ENCODE measurements around the gene PKP3.
"Not testable (repeated sequence)": the region's sequence is repeated elsewhere in the genome, so short reads cannot be mapped to it uniquely, and the experiment has no call there.

DNA sequence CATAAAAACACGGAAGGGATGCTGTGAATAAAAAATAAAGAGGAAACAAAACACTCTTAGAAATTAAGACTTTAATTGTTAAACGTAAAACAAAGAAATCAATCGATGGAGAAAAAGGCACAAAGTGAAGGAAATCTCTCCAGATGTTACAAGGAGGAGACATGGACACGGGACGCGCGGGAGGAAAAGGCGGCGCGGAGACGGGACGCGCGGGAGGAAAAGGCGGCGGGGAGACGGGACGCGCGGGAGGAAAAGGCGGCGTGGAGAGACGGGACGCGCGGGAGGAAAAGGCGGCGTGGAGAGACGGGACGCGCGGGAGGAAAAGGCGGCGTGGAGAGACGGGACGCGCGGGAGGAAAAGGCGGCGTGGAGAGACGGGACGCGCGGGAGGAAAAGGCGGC lies 30.8 kb downstream of the PKP3 start:
- TF ChIP-seq, protein P1, sequence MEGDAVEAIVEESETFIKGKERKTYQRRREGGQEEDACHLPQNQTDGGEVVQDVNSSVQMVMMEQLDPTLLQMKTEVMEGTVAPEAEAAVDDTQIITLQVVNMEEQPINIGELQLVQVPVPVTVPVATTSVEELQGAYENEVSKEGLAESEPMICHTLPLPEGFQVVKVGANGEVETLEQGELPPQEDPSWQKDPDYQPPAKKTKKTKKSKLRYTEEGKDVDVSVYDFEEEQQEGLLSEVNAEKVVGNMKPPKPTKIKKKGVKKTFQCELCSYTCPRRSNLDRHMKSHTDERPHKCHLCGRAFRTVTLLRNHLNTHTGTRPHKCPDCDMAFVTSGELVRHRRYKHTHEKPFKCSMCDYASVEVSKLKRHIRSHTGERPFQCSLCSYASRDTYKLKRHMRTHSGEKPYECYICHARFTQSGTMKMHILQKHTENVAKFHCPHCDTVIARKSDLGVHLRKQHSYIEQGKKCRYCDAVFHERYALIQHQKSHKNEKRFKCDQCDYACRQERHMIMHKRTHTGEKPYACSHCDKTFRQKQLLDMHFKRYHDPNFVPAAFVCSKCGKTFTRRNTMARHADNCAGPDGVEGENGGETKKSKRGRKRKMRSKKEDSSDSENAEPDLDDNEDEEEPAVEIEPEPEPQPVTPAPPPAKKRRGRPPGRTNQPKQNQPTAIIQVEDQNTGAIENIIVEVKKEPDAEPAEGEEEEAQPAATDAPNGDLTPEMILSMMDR (IDR thresholded peaks at IDR 0.05): not testable (repeated sequence)
- TF ChIP-seq POLR2A (IDR thresholded peaks at IDR 0.05): not testable (repeated sequence)

All from lower leg skin (tissue), 3 donors.